Measurements from ENCODE around the gene CDH5.

Gene CDH5

GRCh38 chr16:66395806-66396555 is 29.5 kb downstream of the CDH5 start:
- no peak for DNase-seq

DNA sequence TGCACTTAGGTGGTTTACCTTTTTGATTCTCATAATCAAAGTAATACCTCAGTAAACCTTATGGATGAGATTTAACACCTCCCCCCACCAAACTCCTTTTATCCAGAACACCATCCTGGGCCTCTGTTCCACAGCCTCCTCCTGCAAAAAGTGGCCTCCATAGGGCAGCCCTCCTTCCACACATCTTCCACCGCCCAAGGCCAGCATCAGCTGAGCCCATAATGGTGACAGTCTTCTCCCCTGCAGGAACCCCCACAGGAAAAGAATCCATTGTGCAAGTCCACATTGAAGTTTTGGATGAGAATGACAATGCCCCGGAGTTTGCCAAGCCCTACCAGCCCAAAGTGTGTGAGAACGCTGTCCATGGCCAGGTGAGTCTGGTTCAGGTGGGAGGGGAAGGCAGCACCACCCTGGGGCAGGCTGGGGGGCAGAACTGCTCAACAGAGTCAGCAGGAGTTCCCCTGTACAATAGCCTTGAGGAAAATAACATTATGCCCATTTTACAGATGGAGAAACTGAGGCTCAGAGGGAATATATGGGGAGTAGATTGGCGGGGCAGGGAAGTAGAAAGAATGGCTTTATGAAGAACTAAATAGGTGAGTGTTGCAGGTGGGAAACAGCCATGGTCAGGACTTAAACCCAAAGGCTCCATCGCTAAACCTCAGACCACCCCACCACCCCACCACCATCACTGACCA is 31.4 kb downstream of the CDH5 start:
- no peak for DNase-seq

DNA sequence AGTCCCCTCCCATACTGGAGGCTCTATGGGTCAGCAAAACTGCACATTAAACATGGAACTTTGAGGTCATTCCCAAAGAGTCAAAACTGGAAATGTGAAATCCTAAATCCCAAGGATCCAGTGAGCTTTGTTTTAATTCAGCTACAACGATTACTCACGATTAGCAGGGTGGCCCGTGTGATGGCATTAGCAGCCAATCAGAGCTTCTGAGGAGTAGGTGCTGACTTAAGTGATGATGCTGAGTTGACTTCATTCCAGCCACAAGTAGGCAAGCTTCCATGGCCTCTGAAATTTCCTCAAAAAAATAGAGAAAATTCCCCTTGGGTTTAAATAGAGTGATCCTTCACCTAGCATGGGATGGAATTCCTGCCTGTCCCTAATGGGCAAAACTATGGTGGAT is 32.5 kb downstream of the CDH5 start:
- no peak for DNase-seq

DNA sequence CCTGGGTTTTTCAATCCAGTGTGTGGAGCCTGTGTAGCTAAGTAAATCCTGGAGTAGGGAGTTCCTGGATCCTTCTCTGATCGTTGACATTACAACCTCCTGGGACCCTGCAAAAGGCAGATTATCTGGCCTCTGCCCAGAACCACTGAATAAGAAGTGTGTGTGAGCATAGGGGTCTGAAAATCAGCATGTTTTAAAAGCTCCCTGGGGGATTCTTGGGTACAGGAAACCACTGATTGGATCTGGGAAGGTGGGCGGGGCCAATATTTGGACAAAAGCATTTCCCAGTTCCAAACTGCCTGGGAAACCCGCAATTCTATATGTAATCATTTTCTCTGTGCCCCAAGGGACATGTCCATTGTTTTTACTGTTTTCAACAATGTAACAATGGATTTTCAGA is 33.4 kb downstream of the CDH5 start:
- no peak for DNase-seq

GRCh38 chr16:66400503-66401380 is 34.3 kb downstream of the CDH5 start:
- DNase-seq: no peak

DNA sequence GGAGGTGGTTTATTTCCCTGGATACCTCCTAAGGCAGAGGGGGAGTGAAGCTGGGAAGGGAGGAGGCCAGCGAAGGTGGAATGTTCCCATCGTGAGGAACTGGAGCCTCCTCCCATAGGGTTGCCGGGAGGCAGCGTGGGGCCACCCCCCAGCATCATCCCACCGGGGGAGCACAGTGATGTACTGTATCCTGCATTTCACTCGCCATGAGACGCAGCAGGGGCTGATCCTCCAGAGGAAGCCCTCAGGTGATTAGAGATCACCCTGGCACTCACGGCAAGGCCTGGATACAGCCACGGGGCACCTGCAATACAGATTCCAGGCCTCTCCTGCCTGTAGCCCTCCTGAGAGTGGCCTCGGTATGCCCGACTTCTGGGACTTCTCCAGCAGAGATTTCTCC is 35.1 kb downstream of the CDH5 start:
- DNase-seq: no peak

DNA sequence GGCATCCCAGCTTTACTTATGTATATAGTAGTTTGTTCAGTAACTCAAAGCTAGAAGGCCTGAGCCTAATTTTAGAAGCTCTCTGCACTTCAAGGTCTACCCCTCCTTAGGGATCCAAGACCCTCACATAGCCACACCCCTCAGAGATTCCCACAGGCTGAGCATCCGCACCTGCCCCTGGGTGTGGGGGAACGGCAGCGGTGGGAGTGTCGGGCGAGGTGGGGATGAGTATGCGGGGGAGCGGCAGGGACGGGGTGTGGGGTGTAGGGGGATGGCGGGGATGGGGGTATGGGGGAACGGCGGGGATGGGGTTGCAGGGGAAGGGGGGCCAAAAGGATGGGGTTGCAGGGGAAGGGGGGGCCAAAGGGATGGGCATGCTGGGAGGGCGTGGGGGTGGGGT is 35.7 kb downstream of the CDH5 start:
- DNase-seq: no peak

GRCh38 chr16:66402591-66403230 is 36.2 kb downstream of the CDH5 start:
- no peak for DNase-seq

- no peak for DNase-seq
Observed at GRCh38 chr16:66403531-66404145, 37.1 kb downstream of the CDH5 start.

DNA sequence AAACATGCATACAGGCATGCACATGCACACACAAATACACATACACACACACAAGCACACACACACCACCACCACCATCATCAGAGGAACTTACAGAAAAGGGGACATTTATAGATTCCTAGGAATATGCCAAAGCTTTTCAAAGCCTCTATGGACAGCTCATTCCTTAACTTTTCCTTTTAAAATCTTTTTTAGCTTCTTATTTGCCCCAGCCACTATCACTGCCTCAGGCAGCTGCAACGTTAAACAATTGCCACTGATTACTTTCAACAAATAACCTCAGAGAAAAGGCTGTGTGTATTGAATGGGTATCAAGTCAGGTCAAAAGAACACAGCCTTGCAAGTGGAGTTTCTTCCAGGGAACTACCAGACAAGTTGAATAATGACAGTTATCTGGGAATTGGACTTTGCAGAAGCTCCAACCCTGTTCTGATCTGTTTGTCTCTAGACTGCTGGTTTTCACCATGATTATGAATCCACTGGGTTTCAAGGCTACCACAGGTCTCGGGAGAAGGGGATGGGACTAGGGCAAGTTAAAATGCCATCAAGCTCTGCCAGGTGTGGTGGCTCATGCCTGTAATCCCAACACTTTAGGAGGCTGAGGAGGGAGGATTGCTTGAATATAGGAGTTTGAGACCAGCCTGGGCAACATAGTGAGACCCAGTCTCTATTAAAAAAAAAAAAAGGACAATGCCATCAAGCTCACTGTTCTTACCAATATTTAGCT is 38.7 kb downstream of the CDH5 start:
- no peak for DNase-seq

- DNase-seq: peak; percentile 76
Observed at GRCh38 chr16:66406534-66407221, 40.2 kb downstream of the CDH5 start.

GRCh38 chr16:66408163-66409048 is 41.9 kb downstream of the CDH5 start:
- peak; percentile 52 for DNase-seq

DNA sequence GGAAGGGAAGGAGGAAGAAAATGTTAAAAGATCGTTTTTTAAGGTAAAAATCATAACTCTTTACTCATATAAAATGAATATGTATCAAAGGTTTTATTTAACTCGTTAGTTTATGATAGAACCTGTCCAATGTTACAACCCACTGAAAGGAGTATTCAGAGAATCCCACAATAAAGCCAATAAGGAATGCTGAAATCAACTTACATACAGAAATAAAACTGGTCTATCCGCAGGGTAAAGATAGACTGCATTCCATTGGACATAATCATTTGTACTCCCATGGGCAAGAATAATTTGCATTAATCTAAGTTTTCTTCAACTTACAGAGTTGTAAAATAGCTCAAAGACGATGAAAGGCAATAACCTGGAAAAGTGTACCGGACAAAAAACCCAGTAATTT is 42.7 kb downstream of the CDH5 start:
- DNase-seq: no peak

- DNase-seq: no peak
Observed at GRCh38 chr16:66412182-66412581, 45.7 kb downstream of the CDH5 start.

- no peak for DNase-seq
Observed at GRCh38 chr16:66414891-66415290, 48.4 kb downstream of the CDH5 start.

DNA sequence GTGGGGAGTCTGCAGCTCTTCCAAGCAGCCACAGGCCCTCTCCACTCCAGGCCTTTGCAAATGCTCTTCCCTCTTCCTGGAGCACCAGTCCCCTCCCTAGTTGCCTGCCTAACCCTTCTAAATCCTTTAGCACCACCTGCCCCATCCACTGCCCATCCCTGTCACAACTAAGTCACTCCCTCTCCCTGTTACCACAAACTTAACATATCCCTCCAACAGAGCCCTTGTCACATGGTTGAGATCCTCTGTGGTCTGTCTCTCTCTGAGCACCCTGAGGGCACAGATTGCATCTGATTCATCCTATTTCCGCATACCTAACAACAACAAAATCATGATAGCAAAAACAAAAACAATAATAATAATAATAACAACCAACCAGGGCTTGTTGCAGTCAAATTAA is 49.6 kb downstream of the CDH5 start:
- no peak for DNase-seq

- DNase-seq: no peak
Observed at GRCh38 chr16:66416939-66417700, 50.6 kb downstream of the CDH5 start.

GRCh38 chr16:66418165-66418962 is 51.9 kb downstream of the CDH5 start:
- DNase-seq: no peak
